HepG2 (cell line): ENCODE results near the gene SUSD3. TPM values are rescaled to one million over a fixed set of nuclear protein-coding genes. Genes with fewer than 3 reads are reported as not detected.

ENCODE experiments used
- ATAC-seq: fragments of 200-7000 bp; cut with Tn5 transposase; 3 replicates; pipeline ENCODE4 v1.9.1; 2020; ENCODE audit warnings: mild to moderate bottlenecking, moderate library complexity
- BruUV-seq: library from RNA; stranded (reverse); fragments of 400-500 nt; replicated peaks from 2 replicates; lab custom pipeline; 2021; lab: Mats Ljungman, UMichigan
- CTCF ChIA-PET: fragments of 300-600 bp; formaldehyde crosslinking; extraction: SDS; loops from one replicate; lab custom pipeline; 2021; ENCODE audit warnings: low total read pairs, inconsistent platforms, low intra/inter-chr PET ratio; lab: Yijun Ruan, JAX
- POLR2A ChIA-PET: fragments of 350-600 bp; sonication (Branson Sonifier 250); formaldehyde crosslinking; loops from one replicate; lab custom pipeline; 2020; ENCODE audit warnings: antibody characterized with exemption, inconsistent platforms; lab: Yijun Ruan, JAX
- DNase-seq: peaks from one replicate; pipeline ENCODE4 v3.0.0-alpha.2; 2015; ENCODE audit warnings: low spot score
- FAIRE-seq: peaks from 3 replicates; lab custom pipeline; 2011; peaks lifted over from hg19 to GRCh38; lab: Jason Lieb, UNC
- H2AFZ ChIP-seq: one replicate; pipeline ENCODE4 v1.6.1; 2011; ENCODE audit warnings: low read length, inconsistent platforms
- H3K27ac ChIP-seq: fragments of 300-600 bp; 3 replicates; pipeline ENCODE4 v1.8.0; 2011; ENCODE audit warnings: mixed run types, mild to moderate bottlenecking, mixed read lengths, low read length, inconsistent platforms; ENCODE audit not compliant: insufficient read depth; ENCODE audit errors: extremely low read length
- H3K27me3 ChIP-seq, 2 experiments: fragments of 200-600 bp in 1 of 2; 2 replicates in 1 of 2; 3 replicates in 1 of 2; pipeline versions ENCODE4 v1.6.0 to v1.8.0; 2011; ENCODE audit warnings: low read length in 2 of 2, mild to moderate bottlenecking in 2 of 2, moderate library complexity in 2 of 2, inconsistent platforms in 1 of 2; ENCODE audit not compliant: insufficient read depth in 2 of 2, control insufficient read depth in 1 of 2
- H3K36me3 ChIP-seq, 2 experiments: fragments of 200-600 bp in 1 of 2; replicated peaks in 1 of 2; 2 replicates in 1 of 2; 3 replicates in 1 of 2; pipeline versions ENCODE4 v1.5.1 to v1.8.0; 2011; ENCODE audit warnings: low read length in 2 of 2, inconsistent platforms in 1 of 2; ENCODE audit not compliant: insufficient read depth in 2 of 2, control insufficient read depth in 1 of 2
- H3K4me1 ChIP-seq: 2 replicates; pipeline ENCODE4 v1.5.1; 2012; ENCODE audit warnings: low read length, inconsistent platforms; ENCODE audit not compliant: insufficient read depth
- H3K4me2 ChIP-seq: 2 replicates; pipeline ENCODE4 v1.6.0; 2011; ENCODE audit warnings: low read depth, low read length, inconsistent platforms
- H3K4me3 ChIP-seq, 3 experiments: fragments of 200-600 bp in 1 of 3; sonication (generic), shearing (Covaris generic) in 1 of 3; replicated peaks in 1 of 3; 2 replicates each; pipeline ENCODE4 v1.5.1; 2011 to 2016; ENCODE audit warnings: low read length in 3 of 3, inconsistent platforms in 2 of 3, low read depth in 2 of 3, mild to moderate bottlenecking in 2 of 3, control low read depth in 1 of 3, mixed read lengths in 1 of 3; ENCODE audit not compliant: insufficient read depth in 1 of 3
- H3K79me2 ChIP-seq: one replicate; pipeline ENCODE4 v1.6.1; 2011; ENCODE audit warnings: low read length, inconsistent platforms; ENCODE audit not compliant: insufficient read depth
- H3K9ac ChIP-seq: 2 replicates; pipeline ENCODE4 v1.6.0; 2011; ENCODE audit warnings: mild to moderate bottlenecking, low read depth, low read length, inconsistent platforms; ENCODE audit not compliant: insufficient read depth
- H3K9me3 ChIP-seq: 2 replicates; pipeline ENCODE4 v1.5.1; 2012; ENCODE audit warnings: mild to moderate bottlenecking, low read length
- H4K20me1 ChIP-seq: 2 replicates; pipeline ENCODE4 v1.6.0; 2011; ENCODE audit warnings: inconsistent platforms, mild to moderate bottlenecking, low read length, moderate library complexity; ENCODE audit not compliant: insufficient read depth
- BRD4 ChIP-seq: sonication (generic); formaldehyde crosslinking; IDR thresholded peaks from 2 replicates; pipeline ENCODE4 v1.4.0; 2020; ENCODE audit warnings: missing genetic modification reagents
- HMG20A ChIP-seq: IDR thresholded peaks from 2 replicates; pipeline ENCODE4 v1.6.1; 2016; ENCODE audit warnings: borderline replicate concordance
- RBFOX2 ChIP-seq: fragments of 200-400 bp; formaldehyde crosslinking; IDR thresholded peaks from 2 replicates; pipeline ENCODE4 v1.6.1; 2017; ENCODE audit warnings: low read depth, mild to moderate bottlenecking, low read length
- SP4 ChIP-seq: sonication (generic); formaldehyde crosslinking; IDR thresholded peaks from 2 replicates; pipeline ENCODE4 v1.8.1; 2023; ENCODE audit warnings: mild to moderate bottlenecking, missing genetic modification reagents
- TCF7 ChIP-seq: sonication (generic); IDR thresholded peaks from 2 replicates; pipeline ENCODE4 v1.6.1; 2016; ENCODE audit warnings: antibody characterized with exemption, low read depth
- ZNF296 ChIP-seq: sonication (generic); formaldehyde crosslinking; conservative IDR thresholded peaks from 2 replicates; pipeline ENCODE4 v1.5.0; 2020; ENCODE audit warnings: mild to moderate bottlenecking, missing genetic modification reagents
- ZNF431 ChIP-seq: sonication (generic); formaldehyde crosslinking; IDR thresholded peaks from 2 replicates; pipeline ENCODE4 v1.9.0; 2022; ENCODE audit warnings: missing genetic modification reagents, low read depth, mild to moderate bottlenecking, borderline replicate concordance
- ZNF772 ChIP-seq: sonication (generic); formaldehyde crosslinking; IDR thresholded peaks from 2 replicates; pipeline ENCODE4 v1.5.0; 2020; ENCODE audit warnings: mild to moderate bottlenecking, missing genetic modification reagents
- ZNF788 ChIP-seq: sonication (generic); formaldehyde crosslinking; IDR thresholded peaks from 2 replicates; pipeline ENCODE4 v1.5.0; 2020; ENCODE audit warnings: mild to moderate bottlenecking, missing genetic modification reagents, borderline replicate concordance
- WGBS: methylation state at CpG from one replicate; pipeline ENCODE4 v1.1.6; 2017; ENCODE audit warnings: low lambda C conversion rate; 5-methylcytosine and 5-hydroxymethylcytosine counted together
- in situ Hi-C: cut with HindIII; loops from 2 replicates; pipeline ENCODE4 v1.10.0; 2017; ENCODE audit warnings: low pct_unique_long_range_greater_than_20kb; ENCODE audit not compliant: extremely low pct_ligation_motif_present
- intact Hi-C: fragments of 100-400 bp; cut with micrococcal nuclease; formaldehyde crosslinking; loops from one replicate; pipeline ENCODE4 v1.10.0; 2022; ENCODE audit not compliant: unreplicated experiment
- polyA plus RNA-seq, 8 experiments: library from polyadenylated mRNA; depleted of rRNA in 3 of 8; stranded (reverse) in 7 of 8; unstranded in 1 of 8; fragments of >200 nt; fragmentation: Illumina TruSeq in 4 of 8; extraction: Trizol in 4 of 8; gene quantifications; 2 replicates each; pipeline versions ENCODE4 v1.2.1 to v1.2.3, GENCODE V29; 2011 to 2016; ENCODE audit warnings: low read depth in 4 of 8, missing spikeins in 1 of 8, mixed read lengths in 1 of 8; ENCODE audit not compliant: insufficient read depth in 1 of 8
- total RNA-seq, 5 experiments: library from RNA; depleted of rRNA; stranded (reverse); fragments of >200 nt; fragmentation: Illumina TruSeq; extraction: Trizol; gene quantifications; 2 replicates each; pipeline ENCODE4 v1.2.3, GENCODE V29; 2016; ENCODE audit warnings: low read depth in 1 of 5
- TF ChIP-seq, protein P1 (sequence below): IDR thresholded peaks from 2 replicates; pipeline ENCODE4 v1.6.1; 2016
- TF ChIP-seq, protein P2 (sequence below), 2 experiments: fragments of 450-650 bp in 1 of 2; sonication (generic) in 1 of 2; formaldehyde crosslinking in 1 of 2; IDR thresholded peaks; 2 replicates each; pipeline versions ENCODE4 v1.6.1 to v1.8.0; 2016 to 2022; ENCODE audit warnings: antibody characterized with exemption in 1 of 2, mild to moderate bottlenecking in 1 of 2, missing genetic modification reagents in 1 of 2

SUSD3 gene
- total and polyA plus RNA-seq, 2 of the 13 experiments (the other 11 are each of a cell fraction or from before 2014, with no cell fraction given), result 7.0 to 9.1 TPM

DNA sequence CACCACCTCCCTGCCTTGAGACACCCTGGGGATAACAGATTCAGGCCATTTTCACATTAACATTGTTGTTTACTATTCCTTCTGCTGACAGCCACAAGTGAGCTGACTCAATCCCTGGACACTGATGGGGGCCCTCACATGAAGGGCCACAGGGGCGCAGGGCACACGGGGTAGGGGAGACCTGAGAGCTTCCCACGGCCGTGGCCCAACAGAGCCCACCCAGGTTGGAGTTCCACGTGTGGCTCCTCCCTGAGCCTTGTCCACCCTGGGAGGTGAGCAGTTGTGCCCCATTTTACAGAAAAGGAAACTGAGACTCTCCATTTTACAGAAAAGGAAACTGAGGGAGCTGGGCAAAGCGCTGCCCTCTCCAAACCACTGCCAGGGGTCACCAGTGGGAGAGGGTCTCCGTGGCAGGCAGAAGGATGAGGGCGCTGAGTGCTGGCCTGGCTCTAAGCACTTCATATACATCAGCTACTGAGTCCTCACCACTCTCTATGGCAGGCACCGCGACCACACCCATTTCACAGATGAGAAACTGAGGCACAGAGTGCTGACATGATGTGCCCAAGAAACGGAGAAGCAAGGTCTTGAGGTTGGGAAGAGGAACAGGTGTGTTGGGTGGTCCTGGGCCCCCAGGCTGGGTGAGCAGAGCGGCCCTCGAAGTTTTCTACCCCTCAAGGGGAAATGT lies 73.2 kb downstream of the SUSD3 start:
- H2AFZ ChIP-seq, result no peak overlapping the region
- H4K20me1 ChIP-seq, result no peaks in the 10 kb centered on the region
- H3K4me3 ChIP-seq, result peak overlapping the region; percentile 85 to 96 (median 92); a peak in 5 of 6 replicates
- POLR2A ChIA-PET, result interaction anchor here (7.5 kb wide), 1 partner anchor 14 kb away, joined by 195 read pairs; no protein-coding TSS in a partner anchor
- CTCF ChIA-PET, result no interaction called here
- DNase-seq (no peak), FAIRE-seq (no peak), ATAC-seq (no peak)
- H3K4me1 ChIP-seq, result peaks cover 84% of the 10 kb centered on the region
- peak overlapping the region; percentile 98 for H3K4me2 ChIP-seq
- intact Hi-C loops, result no loop called here
- WGBS, result 91% methylated on average over 13 of the region's 13 CpGs
- H3K79me2 ChIP-seq, result peaks cover 66% of the 10 kb centered on the region
- in situ Hi-C loops, result no loop called here
- peaks cover 5 to 6% of the 10 kb centered on the region in 2 experiments; a peak in 3 of 5 replicates for H3K36me3 ChIP-seq
- H3K9me3 ChIP-seq, result no peaks in the 10 kb centered on the region
- peak overlapping the region; percentile 99 for H3K27ac ChIP-seq
- peaks cover 0 to 3% of the 10 kb centered on the region in 2 experiments; a peak in 1 of 5 replicates for H3K27me3 ChIP-seq
- no TSS peak for BruUV-seq
- H3K9ac ChIP-seq, result peak overlapping the region; percentile 99; the same call in 1 of the 2 replicates
- TF ChIP-seq ZNF296 (CRISPR knock-in tag) (no peak), RBFOX2 (peak; percentile 3; the same call in 1 of the 2 replicates), SP4 (peak; percentile 41; the same call in 1 of the 2 replicates), ZNF788 (0 out of 2 replicates have a peak, but pooled peaks have one; percentile 16), BRD4 (CRISPR knock-in tag) (no peak), ZNF431 (0 out of 2 replicates have a peak, but pooled peaks have one; percentile 33), HMG20A (CRISPR knock-in tag) (no peak), TCF7 (no peak), ZNF772 (no peak)
- TF ChIP-seq, protein P1, sequence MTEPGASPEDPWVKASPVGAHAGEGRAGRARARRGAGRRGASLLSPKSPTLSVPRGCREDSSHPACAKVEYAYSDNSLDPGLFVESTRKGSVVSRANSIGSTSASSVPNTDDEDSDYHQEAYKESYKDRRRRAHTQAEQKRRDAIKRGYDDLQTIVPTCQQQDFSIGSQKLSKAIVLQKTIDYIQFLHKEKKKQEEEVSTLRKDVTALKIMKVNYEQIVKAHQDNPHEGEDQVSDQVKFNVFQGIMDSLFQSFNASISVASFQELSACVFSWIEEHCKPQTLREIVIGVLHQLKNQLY (CRISPR knock-in tag), result no peak
- TF ChIP-seq, protein P2, sequence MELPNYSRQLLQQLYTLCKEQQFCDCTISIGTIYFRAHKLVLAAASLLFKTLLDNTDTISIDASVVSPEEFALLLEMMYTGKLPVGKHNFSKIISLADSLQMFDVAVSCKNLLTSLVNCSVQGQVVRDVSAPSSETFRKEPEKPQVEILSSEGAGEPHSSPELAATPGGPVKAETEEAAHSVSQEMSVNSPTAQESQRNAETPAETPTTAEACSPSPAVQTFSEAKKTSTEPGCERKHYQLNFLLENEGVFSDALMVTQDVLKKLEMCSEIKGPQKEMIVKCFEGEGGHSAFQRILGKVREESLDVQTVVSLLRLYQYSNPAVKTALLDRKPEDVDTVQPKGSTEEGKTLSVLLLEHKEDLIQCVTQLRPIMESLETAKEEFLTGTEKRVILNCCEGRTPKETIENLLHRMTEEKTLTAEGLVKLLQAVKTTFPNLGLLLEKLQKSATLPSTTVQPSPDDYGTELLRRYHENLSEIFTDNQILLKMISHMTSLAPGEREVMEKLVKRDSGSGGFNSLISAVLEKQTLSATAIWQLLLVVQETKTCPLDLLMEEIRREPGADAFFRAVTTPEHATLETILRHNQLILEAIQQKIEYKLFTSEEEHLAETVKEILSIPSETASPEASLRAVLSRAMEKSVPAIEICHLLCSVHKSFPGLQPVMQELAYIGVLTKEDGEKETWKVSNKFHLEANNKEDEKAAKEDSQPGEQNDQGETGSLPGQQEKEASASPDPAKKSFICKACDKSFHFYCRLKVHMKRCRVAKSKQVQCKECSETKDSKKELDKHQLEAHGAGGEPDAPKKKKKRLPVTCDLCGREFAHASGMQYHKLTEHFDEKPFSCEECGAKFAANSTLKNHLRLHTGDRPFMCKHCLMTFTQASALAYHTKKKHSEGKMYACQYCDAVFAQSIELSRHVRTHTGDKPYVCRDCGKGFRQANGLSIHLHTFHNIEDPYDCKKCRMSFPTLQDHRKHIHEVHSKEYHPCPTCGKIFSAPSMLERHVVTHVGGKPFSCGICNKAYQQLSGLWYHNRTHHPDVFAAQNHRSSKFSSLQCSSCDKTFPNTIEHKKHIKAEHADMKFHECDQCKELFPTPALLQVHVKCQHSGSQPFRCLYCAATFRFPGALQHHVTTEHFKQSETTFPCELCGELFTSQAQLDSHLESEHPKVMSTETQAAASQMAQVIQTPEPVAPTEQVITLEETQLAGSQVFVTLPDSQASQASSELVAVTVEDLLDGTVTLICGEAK (IDR thresholded peaks at IDR 0.05), result no peak
- TF ChIP-seq, protein P2 (CRISPR knock-in tag; IDR thresholded peaks at IDR 0.05), result peak; percentile 35; the same call in 1 of the 2 replicates
